GM21447 (cell line): Measurements from ENCODE around the gene KNOP1.

Source experiments
- ATAC-seq: cut with Tn5 transposase; IDR thresholded peaks from one replicate; pipeline ENCODE4 v1.9.1; 2021; ENCODE audit not compliant: unreplicated experiment

The KNOP1 gene

GRCh38 chr16:19717741-19718623 is at the start of gene KNOP1, which contains the start of gene IQCK:
Gene KNOP1 (minus strand): TSS chr16:19718227. CDS start chr16:19715035, 3,192 bp downstream.
Gene IQCK (plus strand): TSS chr16:19718271. CDS start chr16:19718307, 36 bp downstream.
- peak; percentile 89 for ATAC-seq

- no peak for ATAC-seq
Measured at GRCh38 chr16:19767497-19767896, 49.5 kb upstream of the KNOP1 start.

GRCh38 chr16:19766988-19767387 is 49.0 kb upstream of the KNOP1 start:
- ATAC-seq: no peak

GRCh38 chr16:19766554-19766884 is 48.5 kb upstream of the KNOP1 start:
- ATAC-seq: no peak

- no peak for ATAC-seq
Measured at GRCh38 chr16:19765860-19766553, 48.0 kb upstream of the KNOP1 start.

GRCh38 chr16:19760356-19761060 is 42.5 kb upstream of the KNOP1 start:
- ATAC-seq: no peak

GRCh38 chr16:19757762-19758595 is 40.0 kb upstream of the KNOP1 start:
- no peak for ATAC-seq

GRCh38 chr16:19757026-19757425 is 39.0 kb upstream of the KNOP1 start:
- ATAC-seq: no peak

- ATAC-seq: no peak
Measured at GRCh38 chr16:19755268-19755667, 37.2 kb upstream of the KNOP1 start.

GRCh38 chr16:19754644-19755036 is 36.6 kb upstream of the KNOP1 start:
- no peak for ATAC-seq

- no peak for ATAC-seq
Measured at GRCh38 chr16:19753815-19754643, 36.0 kb upstream of the KNOP1 start.

- no peak for ATAC-seq
Measured at GRCh38 chr16:19751478-19752385, 33.7 kb upstream of the KNOP1 start.

- ATAC-seq: no peak
Measured at GRCh38 chr16:19749571-19750080, 31.6 kb upstream of the KNOP1 start.

- no peak for ATAC-seq
Measured at GRCh38 chr16:19748389-19749168, 30.6 kb upstream of the KNOP1 start.

- ATAC-seq: no peak
Measured at GRCh38 chr16:19746561-19746960, 28.5 kb upstream of the KNOP1 start.

- no peak for ATAC-seq
Measured at GRCh38 chr16:19745286-19746010, 27.4 kb upstream of the KNOP1 start.

- no peak for ATAC-seq
Measured at GRCh38 chr16:19744670-19745069, 26.6 kb upstream of the KNOP1 start.
